H1 (cell line): ENCODE measurements around the gene LZTFL1. TPM values are rescaled to one million over a fixed set of nuclear protein-coding genes. Genes with fewer than 3 reads are reported as not detected.

Experiments
- CTCF ChIA-PET: fragments of 300-600 bp; sonication (Branson Sonifier 250); formaldehyde crosslinking; loops from one replicate; lab custom pipeline; 2021; ENCODE audit not compliant: partially characterized antibody; lab: Charles Lee
- POLR2A ChIA-PET: fragments of 300-600 bp; sonication (Branson Sonifier 250); formaldehyde crosslinking; loops from one replicate; lab custom pipeline; 2021; ENCODE audit warnings: inconsistent platforms; ENCODE audit not compliant: partially characterized antibody; lab: Charles Lee
- DNase-seq, 2 experiments: peaks; one replicate each; pipeline versions ENCODE4 v3.0.0 to v3.0.0-alpha.2; 2010 to 2022; ENCODE audit warnings: low spot score in 2 of 2, low read depth in 1 of 2, mixed read lengths in 1 of 2
- FAIRE-seq: peaks from 2 replicates; lab custom pipeline; 2011; peaks lifted over from hg19 to GRCh38; lab: Jason Lieb, UNC
- H2AFZ ChIP-seq: 2 replicates; pipeline ENCODE4 v1.8.1; 2012; ENCODE audit warnings: low read length, inconsistent platforms
- H2AK5ac ChIP-seq: 2 replicates; pipeline ENCODE4 v1.6.1; 2013; ENCODE audit warnings: low read depth, low read length
- H2BK120ac ChIP-seq: replicated peaks from 2 replicates; pipeline ENCODE3; 2013; ENCODE audit warnings: low read depth, low read length, inconsistent platforms
- H2BK12ac ChIP-seq: 2 replicates; pipeline ENCODE4 v1.6.1; 2013; ENCODE audit warnings: low read depth, low read length
- H2BK15ac ChIP-seq: 2 replicates; pipeline ENCODE4 v1.6.1; 2013; ENCODE audit warnings: low read length
- H2BK20ac ChIP-seq: 2 replicates; pipeline ENCODE4 v1.6.1; 2013; ENCODE audit warnings: low read length
- H2BK5ac ChIP-seq: 2 replicates; pipeline ENCODE4 v1.6.1; 2013; ENCODE audit warnings: low read depth, low read length
- H3K14ac ChIP-seq: 2 replicates; pipeline ENCODE4 v1.6.1; 2013; ENCODE audit warnings: inconsistent platforms; ENCODE audit not compliant: insufficient read length
- H3K18ac ChIP-seq: 2 replicates; pipeline ENCODE4 v1.6.1; 2013; ENCODE audit warnings: low read length; ENCODE audit errors: extremely low read depth
- H3K23ac ChIP-seq: 2 replicates; pipeline ENCODE4 v1.6.1; 2013; ENCODE audit warnings: inconsistent platforms; ENCODE audit not compliant: insufficient read length
- H3K23me2 ChIP-seq: 2 replicates; pipeline ENCODE4 v1.6.1; 2013; ENCODE audit warnings: low read depth, low read length
- H3K27ac ChIP-seq: 2 replicates; pipeline ENCODE4 v1.6.1; 2011; ENCODE audit warnings: low read depth, low read length, inconsistent platforms
- H3K27me3 ChIP-seq, 4 experiments: replicated peaks in 1 of 4; 1 replicate in 1 of 4; 2 replicates in 3 of 4; pipeline versions ENCODE4 v1.6.1 to v1.8.1; 2011 to 2013; ENCODE audit warnings: low read length in 3 of 4, mild to moderate bottlenecking in 3 of 4, inconsistent platforms in 2 of 4, mixed read lengths in 2 of 4, moderate library complexity in 1 of 4; ENCODE audit not compliant: control insufficient read depth in 3 of 4, insufficient read depth in 3 of 4; ENCODE audit errors: extremely low read depth in 1 of 4
- H3K36me3 ChIP-seq, 4 experiments: 2 replicates each; pipeline versions ENCODE4 v1.6.1 to v1.8.1; 2011 to 2013; ENCODE audit warnings: mild to moderate bottlenecking in 4 of 4, low read length in 3 of 4, moderate library complexity in 2 of 4, control low read depth in 1 of 4, inconsistent platforms in 1 of 4; ENCODE audit not compliant: insufficient read depth in 4 of 4, control insufficient read depth in 2 of 4
- H3K4ac ChIP-seq: replicated peaks from 2 replicates; pipeline ENCODE3; 2013; ENCODE audit warnings: low read length, low read depth, mixed read lengths, inconsistent platforms; ENCODE audit not compliant: insufficient read length
- H3K4me1 ChIP-seq, 4 experiments: replicated peaks in 1 of 4; 1 replicate in 1 of 4; 2 replicates in 3 of 4; pipeline versions ENCODE4 v1.6.1 to v1.8.1; 2011 to 2013; ENCODE audit warnings: low read length in 3 of 4, inconsistent platforms in 2 of 4, mixed read lengths in 1 of 4; ENCODE audit not compliant: insufficient read depth in 4 of 4, control insufficient read depth in 3 of 4
- H3K4me2 ChIP-seq, 2 experiments: 2 replicates each; pipeline versions ENCODE4 v1.6.1 to v1.8.1; 2011 to 2013; ENCODE audit warnings: low read depth in 2 of 2, low read length in 2 of 2, control low read depth in 1 of 2, inconsistent platforms in 1 of 2, mild to moderate bottlenecking in 1 of 2; ENCODE audit not compliant: insufficient read depth in 1 of 2
- H3K4me3 ChIP-seq, 4 experiments: fragments of 200-600, 300-600 bp in 1 of 4; sonication (generic), shearing (Covaris generic), sonication (Bioruptor Twin) in 1 of 4; 2 replicates each; pipeline versions ENCODE4 v1.5.1 to v1.8.1; 2011 to 2016; ENCODE audit warnings: low read length in 4 of 4, low read depth in 3 of 4, control low read depth in 2 of 4, inconsistent platforms in 2 of 4, mild to moderate bottlenecking in 2 of 4, mixed read lengths in 1 of 4, moderate library complexity in 1 of 4; ENCODE audit not compliant: insufficient read depth in 2 of 4; ENCODE audit errors: extremely low read depth in 1 of 4
- H3K56ac ChIP-seq: replicated peaks from 2 replicates; pipeline ENCODE3; 2013; ENCODE audit warnings: low read depth, mild to moderate bottlenecking, mixed read lengths, low read length, inconsistent platforms; ENCODE audit not compliant: insufficient read length
- H3K79me1 ChIP-seq: 2 replicates; pipeline ENCODE4 v1.6.1; 2013; ENCODE audit warnings: low read depth, low read length, control low read depth
- H3K79me2 ChIP-seq, 2 experiments: 2 replicates each; pipeline versions ENCODE4 v1.6.1 to v1.8.1; 2012 to 2013; ENCODE audit warnings: low read length in 2 of 2, mild to moderate bottlenecking in 2 of 2, inconsistent platforms in 1 of 2; ENCODE audit not compliant: insufficient read depth in 2 of 2, control insufficient read depth in 1 of 2
- H3K9ac ChIP-seq, 4 experiments: replicated peaks in 1 of 4; 1 replicate in 1 of 4; 2 replicates in 3 of 4; pipeline versions ENCODE4 v1.6.1 to v1.8.1; 2011 to 2013; ENCODE audit warnings: low read depth in 3 of 4, low read length in 3 of 4, control low read depth in 2 of 4, mild to moderate bottlenecking in 2 of 4, moderate library complexity in 2 of 4, inconsistent platforms in 1 of 4; ENCODE audit errors: extremely low read depth in 1 of 4
- H3K9me3 ChIP-seq, 2 experiments: 2 replicates each; pipeline versions ENCODE4 v1.6.1 to v1.8.1; 2012 to 2013; ENCODE audit warnings: mild to moderate bottlenecking in 2 of 2, moderate library complexity in 2 of 2, control low read depth in 1 of 2, inconsistent platforms in 1 of 2, low read depth in 1 of 2, low read length in 1 of 2, mixed read lengths in 1 of 2; ENCODE audit not compliant: insufficient read depth in 2 of 2
- H4K20me1 ChIP-seq, 2 experiments: replicated peaks in 1 of 2; 2 replicates each; pipeline versions ENCODE3 to v1.8.1; 2011 to 2013; ENCODE audit warnings: inconsistent platforms in 2 of 2, low read length in 2 of 2, mild to moderate bottlenecking in 1 of 2; ENCODE audit not compliant: insufficient read depth in 2 of 2, control insufficient read depth in 1 of 2
- H4K5ac ChIP-seq: 2 replicates; pipeline ENCODE4 v1.6.1; 2013; ENCODE audit warnings: low read length, low read depth, mixed read lengths, inconsistent platforms; ENCODE audit not compliant: insufficient read length
- H4K8ac ChIP-seq: 2 replicates; pipeline ENCODE4 v1.8.0; 2013; ENCODE audit warnings: mild to moderate bottlenecking, moderate library complexity, low read length, inconsistent platforms; ENCODE audit not compliant: insufficient read depth; ENCODE audit errors: extremely low read depth
- H4K91ac ChIP-seq: replicated peaks from 2 replicates; pipeline ENCODE3; 2013; ENCODE audit warnings: low read length, mixed read lengths, inconsistent platforms; ENCODE audit not compliant: insufficient read length
- CBX8 ChIP-seq: fragments of 300-800, 300-1000 bp; sonication (generic); IDR thresholded peaks from 2 replicates; pipeline ENCODE4 v1.7.1; 2016; ENCODE audit warnings: low read depth, low read length, borderline replicate concordance
- CHD1 ChIP-seq: IDR thresholded peaks from 2 replicates; pipeline ENCODE4 v1.6.1; 2012; ENCODE audit warnings: low read depth, low read length, improper control_type of control experiment
- CTBP2 ChIP-seq: IDR thresholded peaks from 2 replicates; pipeline ENCODE4 v1.7.0; 2011; ENCODE audit warnings: borderline replicate concordance, mild to moderate bottlenecking, moderate library complexity, mixed read lengths, low read length; ENCODE audit not compliant: insufficient read depth, insufficient read length
- FOSL1 ChIP-seq: IDR thresholded peaks from 2 replicates; pipeline ENCODE4 v1.6.1; 2011; ENCODE audit warnings: mild to moderate bottlenecking, low read depth, low read length, moderate library complexity; ENCODE audit not compliant: insufficient read depth
- KDM4A ChIP-seq: IDR thresholded peaks from one replicate; pipeline ENCODE4 v1.7.1; 2012; ENCODE audit warnings: low read depth, mild to moderate bottlenecking, moderate library complexity, low read length, inconsistent platforms; ENCODE audit not compliant: severe bottlenecking
- NRF1 ChIP-seq: IDR thresholded peaks from 2 replicates; pipeline ENCODE4 v1.6.1; 2011; ENCODE audit warnings: mild to moderate bottlenecking, low read depth, low read length, improper control_type of control experiment
- TEAD4 ChIP-seq: IDR thresholded peaks from 2 replicates; pipeline ENCODE4 v1.6.1; 2012; ENCODE audit warnings: low read depth, low read length, inconsistent platforms, mixed read lengths
- WGBS, 2 experiments: shearing (Covaris generic) in 1 of 2; methylation state at CpG; one replicate each; pipeline versions ENCODE4 v1.1.6 to v1.1.7; 2013 to 2015; ENCODE audit warnings: low lambda C conversion rate in 2 of 2, mixed read lengths in 2 of 2, inconsistent platforms in 1 of 2, low coverage in 1 of 2, missing lambda C conversion rate in 1 of 2; ENCODE audit not compliant: insufficient replicate concordance in 2 of 2, insufficient coverage in 1 of 2, insufficient read length in 1 of 2; ENCODE audit errors: extremely low coverage in 1 of 2, missing lambda C conversion rate in 1 of 2; 5-methylcytosine and 5-hydroxymethylcytosine counted together
- polyA plus RNA-seq, 7 experiments: library from polyadenylated mRNA; depleted of rRNA in 3 of 7; stranded (reverse) in 5 of 7; unstranded in 2 of 7; fragments of >200 nt in 5 of 7; fragments of 200-250 nt in 2 of 7; gene quantifications; 1 replicate in 5 of 7; 2 replicates in 1 of 7; 4 replicates in 1 of 7; pipeline versions ENCODE4 v1.2.1 to v1.2.3, GENCODE V29; 2011 to 2013; ENCODE audit warnings: missing spikeins in 2 of 7, mixed read lengths in 2 of 7
- total RNA-seq: library from RNA; stranded (reverse); fragmentation: NEBNext Ultra II Directional; extraction: Animal tissue kit (Norgen Biotek cat#: 25700); gene quantifications from 2 replicates; pipeline ENCODE4 v1.2.1, GENCODE V29; 2021

LZTFL1 gene
- total and polyA plus RNA-seq, 2 of the 8 experiments (the other 6 are each of a cell fraction or from before 2014, with no cell fraction given), result 8.7 to 11.5 TPM

DNA sequence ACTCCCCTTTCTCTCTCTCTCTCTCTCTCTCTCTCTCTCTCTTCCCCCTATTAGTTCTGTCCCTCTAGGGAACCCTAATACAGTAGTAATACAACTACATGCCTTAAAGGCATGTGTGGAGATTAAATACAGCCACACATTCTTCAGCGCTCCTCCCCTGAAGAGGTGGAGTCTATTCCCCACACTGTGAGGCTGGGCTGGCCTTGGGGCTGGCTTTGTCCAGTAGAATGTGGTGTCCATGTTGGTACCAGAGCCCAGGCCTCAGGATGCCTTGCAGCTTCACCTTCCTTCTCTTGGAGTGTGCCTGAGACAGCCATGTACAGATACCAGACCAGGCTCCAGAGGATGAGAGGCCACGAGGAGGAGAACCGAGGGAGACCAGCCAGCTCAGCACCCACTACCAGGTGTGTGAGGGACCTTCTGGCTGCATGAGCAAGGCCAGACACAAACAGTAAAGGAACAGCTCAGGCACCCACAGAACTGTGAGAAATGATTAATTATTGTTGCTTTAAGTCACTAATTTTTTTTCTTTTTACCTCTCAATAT, 56.2 kb downstream of the LZTFL1 start:
- no peak overlapping the region for H3K18ac ChIP-seq
- no peak overlapping the region for H2AK5ac ChIP-seq
- H3K36me3 ChIP-seq, result no peaks in the 10 kb centered on the region
- H3K4ac ChIP-seq, result no peak overlapping the region
- H4K5ac ChIP-seq, result no peak overlapping the region
- no peaks in the 10 kb centered on the region for H3K79me2 ChIP-seq
- H2AFZ ChIP-seq, result no peak overlapping the region
- no peaks in the 10 kb centered on the region; a peak in 1 of 7 replicates for H3K4me1 ChIP-seq
- no peak overlapping the region for H2BK20ac ChIP-seq
- H4K8ac ChIP-seq, result no peak overlapping the region; the same call in 1 of the 2 replicates
- H4K91ac ChIP-seq, result no peak overlapping the region
- H4K20me1 ChIP-seq, result no peaks in the 10 kb centered on the region
- no peak overlapping the region for H3K4me3 ChIP-seq
- no peaks in the 10 kb centered on the region for H3K27me3 ChIP-seq
- no peak overlapping the region for H3K9ac ChIP-seq
- H3K79me1 ChIP-seq, result no peaks in the 10 kb centered on the region
- ChIA-PET POLR2A (no interaction called here), CTCF (interaction anchor here (2.4 kb wide), 1 partner anchor 23 kb away, joined by 7 read pairs; no protein-coding TSS in a partner anchor)
- no peak overlapping the region for H3K56ac ChIP-seq
- H3K23ac ChIP-seq, result no peak overlapping the region
- 0 out of 4 replicates have a peak, but pooled peaks cover 0 to 3% of the 10 kb centered on the region in 2 experiments for H3K9me3 ChIP-seq
- no peak overlapping the region for H2BK120ac ChIP-seq
- FAIRE-seq (no peak), DNase-seq (peak in 1 of 2 experiments; percentile 17)
- H2BK15ac ChIP-seq, result no peak overlapping the region
- no peak overlapping the region for H2BK12ac ChIP-seq
- no peak overlapping the region for H2BK5ac ChIP-seq
- H3K27ac ChIP-seq, result no peak overlapping the region
- WGBS, 2 experiments, result 86% methylated on average over 3 of the region's 3 CpGs; no CpG with 5 or more reads in 1 of the 2 experiments
- TF ChIP-seq CBX8 (no peak), KDM4A (no peak), FOSL1 (no peak), TEAD4 (no peak), CTBP2 (no peak), CHD1 (no peak), NRF1 (no peak)
- no peak overlapping the region for H3K4me2 ChIP-seq
- H3K23me2 ChIP-seq, result peaks cover 5% of the 10 kb centered on the region; the same call in 1 of the 2 replicates
- no peak overlapping the region for H3K14ac ChIP-seq
